DND-41 (cell line): ENCODE measurements around the gene DPP6.

Source experiments
- ATAC-seq: fragments of 200-7000 bp; cut with Tn5 transposase; 3 replicates; pipeline ENCODE4 v1.9.1; 2021; ENCODE audit warnings: low read depth; ENCODE audit not compliant: insufficient read depth
- DNase-seq: peaks from one replicate; pipeline ENCODE4 v3.0.0-alpha.2; 2020
- H2AFZ ChIP-seq: 2 replicates; pipeline ENCODE4 v1.6.0; 2012; ENCODE audit warnings: low read depth, low read length
- H3K27ac ChIP-seq: 2 replicates; pipeline ENCODE4 v1.5.1; 2012; ENCODE audit warnings: low read length, inconsistent platforms
- H3K27me3 ChIP-seq: fragments of 200-600 bp; sonication (generic); 2 replicates; pipeline ENCODE4 v1.6.0; 2012; ENCODE audit warnings: low read length, mild to moderate bottlenecking, inconsistent platforms; ENCODE audit not compliant: insufficient read depth, poor library complexity
- H3K36me3 ChIP-seq: 2 replicates; pipeline ENCODE4 v1.5.1; 2012; ENCODE audit warnings: low read length, inconsistent platforms; ENCODE audit not compliant: insufficient read depth
- H3K4me1 ChIP-seq: 2 replicates; pipeline ENCODE4 v1.5.1; 2012; ENCODE audit warnings: mild to moderate bottlenecking, low read length; ENCODE audit not compliant: insufficient read depth
- H3K4me2 ChIP-seq: 2 replicates; pipeline ENCODE4 v1.6.0; 2012; ENCODE audit warnings: mild to moderate bottlenecking, moderate library complexity, low read length, inconsistent platforms; ENCODE audit not compliant: insufficient read depth
- H3K4me3 ChIP-seq, 2 experiments: fragments of 200-600 bp in 1 of 2; shearing (Covaris generic) in 1 of 2; 2 replicates each; pipeline ENCODE4 v1.5.1; 2012 to 2016; ENCODE audit warnings: inconsistent platforms in 2 of 2, low read length in 2 of 2, mild to moderate bottlenecking in 2 of 2, low read depth in 1 of 2, moderate library complexity in 1 of 2
- H3K79me2 ChIP-seq: 2 replicates; pipeline ENCODE4 v1.6.0; 2012; ENCODE audit warnings: low read length, inconsistent platforms; ENCODE audit not compliant: insufficient read depth
- H3K9ac ChIP-seq: 2 replicates; pipeline ENCODE4 v1.6.0; 2012; ENCODE audit warnings: low read depth, mild to moderate bottlenecking, inconsistent platforms, low read length, moderate library complexity
- H3K9me3 ChIP-seq: 2 replicates; pipeline ENCODE4 v1.5.1; 2012; ENCODE audit warnings: low read length, moderate library complexity, mild to moderate bottlenecking, inconsistent platforms; ENCODE audit not compliant: insufficient read depth, severe bottlenecking
- H4K20me1 ChIP-seq: 2 replicates; pipeline ENCODE4 v1.6.0; 2012; ENCODE audit warnings: low read length; ENCODE audit not compliant: insufficient read depth
- EZH2 ChIP-seq: IDR thresholded peaks from 3 replicates; pipeline ENCODE4 v1.6.1; 2012; ENCODE audit warnings: borderline replicate concordance, low read depth, mild to moderate bottlenecking, moderate library complexity, low read length, inconsistent platforms; ENCODE audit not compliant: severe bottlenecking
- TF ChIP-seq, protein P1 (sequence below): IDR thresholded peaks from 2 replicates; pipeline ENCODE4 v1.5.1; 2012; ENCODE audit warnings: borderline replicate concordance, low read length, moderate library complexity, mild to moderate bottlenecking; ENCODE audit not compliant: poor library complexity, severe bottlenecking; ENCODE audit errors: extremely low read depth

Gene DPP6

DNA sequence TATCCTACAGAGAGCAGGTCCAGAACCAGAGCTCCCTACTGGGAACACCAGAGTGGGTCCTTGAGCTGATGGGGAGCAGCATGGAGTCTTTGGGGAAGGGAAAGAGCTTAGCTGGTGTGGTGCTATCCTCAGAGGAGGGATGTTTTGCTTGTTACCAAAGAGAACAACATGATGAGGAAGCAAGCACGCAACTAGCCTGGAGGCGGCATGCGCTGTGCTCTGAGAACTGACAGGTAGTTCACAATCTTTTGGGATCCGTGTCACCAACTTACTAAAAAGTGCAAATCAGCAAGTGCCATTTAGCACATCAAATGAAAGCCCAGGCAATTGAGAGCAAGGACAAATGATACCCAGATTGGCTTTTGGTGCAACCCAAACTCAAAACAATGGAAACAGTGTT is 257.9 kb downstream of the DPP6 start:
- Histone ChIP-seq H3K27ac (no peak overlapping the region), H3K27me3 (no peaks in the 10 kb centered on the region), H3K9me3 (no peaks in the 10 kb centered on the region), H3K79me2 (no peaks in the 10 kb centered on the region), H3K4me2 (no peak overlapping the region), H4K20me1 (no peaks in the 10 kb centered on the region), H3K4me1 (no peaks in the 10 kb centered on the region), H2AFZ (no peak overlapping the region), H3K4me3 (no peak overlapping the region), H3K36me3 (no peaks in the 10 kb centered on the region), H3K9ac (no peak overlapping the region)
- no peak for ATAC-seq
- no peak for TF ChIP-seq EZH2
- TF ChIP-seq, protein P1, sequence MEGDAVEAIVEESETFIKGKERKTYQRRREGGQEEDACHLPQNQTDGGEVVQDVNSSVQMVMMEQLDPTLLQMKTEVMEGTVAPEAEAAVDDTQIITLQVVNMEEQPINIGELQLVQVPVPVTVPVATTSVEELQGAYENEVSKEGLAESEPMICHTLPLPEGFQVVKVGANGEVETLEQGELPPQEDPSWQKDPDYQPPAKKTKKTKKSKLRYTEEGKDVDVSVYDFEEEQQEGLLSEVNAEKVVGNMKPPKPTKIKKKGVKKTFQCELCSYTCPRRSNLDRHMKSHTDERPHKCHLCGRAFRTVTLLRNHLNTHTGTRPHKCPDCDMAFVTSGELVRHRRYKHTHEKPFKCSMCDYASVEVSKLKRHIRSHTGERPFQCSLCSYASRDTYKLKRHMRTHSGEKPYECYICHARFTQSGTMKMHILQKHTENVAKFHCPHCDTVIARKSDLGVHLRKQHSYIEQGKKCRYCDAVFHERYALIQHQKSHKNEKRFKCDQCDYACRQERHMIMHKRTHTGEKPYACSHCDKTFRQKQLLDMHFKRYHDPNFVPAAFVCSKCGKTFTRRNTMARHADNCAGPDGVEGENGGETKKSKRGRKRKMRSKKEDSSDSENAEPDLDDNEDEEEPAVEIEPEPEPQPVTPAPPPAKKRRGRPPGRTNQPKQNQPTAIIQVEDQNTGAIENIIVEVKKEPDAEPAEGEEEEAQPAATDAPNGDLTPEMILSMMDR, result no peak
- no peak for DNase-seq

DNA sequence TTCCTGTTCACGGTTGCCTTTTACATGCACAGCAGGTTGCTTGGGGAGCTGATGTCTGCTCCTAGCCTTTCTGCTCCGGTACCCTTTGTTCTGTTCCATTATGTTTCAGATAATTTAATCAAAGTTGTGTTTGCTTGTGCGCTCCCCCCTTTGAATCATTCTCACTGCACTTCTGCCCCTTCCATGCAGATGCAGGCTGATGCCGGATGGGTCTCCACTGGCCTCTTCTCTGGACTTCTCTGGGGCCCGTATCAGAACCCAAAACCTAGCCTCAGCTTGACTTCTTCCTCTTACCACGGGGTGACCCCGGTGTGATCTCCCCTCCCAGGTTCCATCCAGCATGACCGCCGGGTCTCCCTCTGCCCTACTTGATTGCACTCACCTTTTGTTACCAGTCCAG is 272.0 kb downstream of the DPP6 start:
- H3K9ac ChIP-seq, result no peak overlapping the region
- H3K27ac ChIP-seq, result no peak overlapping the region
- no peaks in the 10 kb centered on the region for H3K4me1 ChIP-seq
- ATAC-seq (no peak), DNase-seq (no peak)
- H4K20me1 ChIP-seq, result no peaks in the 10 kb centered on the region
- H3K36me3 ChIP-seq, result no peaks in the 10 kb centered on the region
- no peak overlapping the region for H3K4me2 ChIP-seq
- H2AFZ ChIP-seq, result no peak overlapping the region
- no peaks in the 10 kb centered on the region for H3K27me3 ChIP-seq
- H3K9me3 ChIP-seq, result no peaks in the 10 kb centered on the region
- TF ChIP-seq, protein P1, result no peak
- no peak for TF ChIP-seq EZH2
- H3K79me2 ChIP-seq, result no peaks in the 10 kb centered on the region
- H3K4me3 ChIP-seq, result no peak overlapping the region

DNA sequence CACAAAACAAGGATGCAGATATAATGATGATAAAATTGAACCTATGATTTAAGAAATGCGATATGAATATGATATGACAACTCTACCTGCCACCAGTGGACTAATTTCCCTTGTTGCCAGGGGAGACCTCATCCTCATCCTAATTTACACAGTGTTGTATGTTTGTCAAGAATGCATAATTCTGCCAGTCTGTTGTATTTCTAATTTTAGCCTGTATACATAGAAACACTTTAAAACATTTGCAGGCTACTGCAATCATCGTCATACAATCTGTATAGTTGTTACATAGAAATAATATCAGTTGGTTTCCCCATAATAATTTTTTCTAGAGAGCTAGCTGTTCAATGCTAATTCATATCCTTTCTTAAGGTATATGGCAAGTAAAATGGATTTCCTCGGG is 274.2 kb downstream of the DPP6 start:
- no peak for ATAC-seq
- Histone ChIP-seq H3K4me2 (no peak overlapping the region), H3K27ac (no peak overlapping the region), H2AFZ (no peak overlapping the region), H3K4me3 (no peak overlapping the region), H3K9ac (no peak overlapping the region), H3K79me2 (no peaks in the 10 kb centered on the region), H4K20me1 (no peaks in the 10 kb centered on the region), H3K4me1 (no peaks in the 10 kb centered on the region), H3K9me3 (no peaks in the 10 kb centered on the region), H3K36me3 (no peaks in the 10 kb centered on the region), H3K27me3 (no peaks in the 10 kb centered on the region)
- TF ChIP-seq EZH2, result no peak
- TF ChIP-seq, protein P1, result no peak
- DNase-seq, result no peak

DNA sequence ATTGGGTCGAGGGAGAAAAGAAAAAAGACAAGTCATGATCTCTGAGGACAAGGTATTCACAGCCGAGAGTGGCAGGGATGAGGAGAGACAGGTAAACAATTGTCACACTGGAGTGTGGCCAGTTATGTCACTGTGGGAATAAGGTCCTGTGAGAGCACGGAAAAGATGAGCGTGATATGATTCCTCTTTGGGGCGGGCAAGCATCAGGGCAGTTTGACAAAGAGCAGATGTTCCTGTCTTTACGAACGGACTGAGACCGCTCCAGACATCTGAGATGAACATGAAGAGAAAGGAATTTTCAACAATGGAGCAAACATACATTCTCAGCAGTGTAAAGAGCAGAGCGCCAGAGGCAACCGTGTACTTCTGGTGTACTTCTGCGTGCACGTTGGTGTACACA is 278.1 kb downstream of the DPP6 start:
- Histone ChIP-seq H3K79me2 (no peaks in the 10 kb centered on the region), H3K27ac (no peak overlapping the region), H3K4me3 (no peak overlapping the region), H4K20me1 (no peaks in the 10 kb centered on the region), H3K9ac (no peak overlapping the region), H3K36me3 (no peaks in the 10 kb centered on the region), H3K4me1 (no peaks in the 10 kb centered on the region), H2AFZ (no peak overlapping the region), H3K9me3 (no peaks in the 10 kb centered on the region), H3K27me3 (no peaks in the 10 kb centered on the region), H3K4me2 (no peak overlapping the region)
- TF ChIP-seq EZH2, result no peak
- TF ChIP-seq, protein P1, result no peak
- DNase-seq (no peak), ATAC-seq (no peak)
